Measurements from ENCODE around the gene ATP1A2.
"Not testable (repeated sequence)": the region's sequence is repeated elsewhere in the genome, so short reads cannot be mapped to it uniquely, and the experiment has no call there.

Gene ATP1A2

DNA sequence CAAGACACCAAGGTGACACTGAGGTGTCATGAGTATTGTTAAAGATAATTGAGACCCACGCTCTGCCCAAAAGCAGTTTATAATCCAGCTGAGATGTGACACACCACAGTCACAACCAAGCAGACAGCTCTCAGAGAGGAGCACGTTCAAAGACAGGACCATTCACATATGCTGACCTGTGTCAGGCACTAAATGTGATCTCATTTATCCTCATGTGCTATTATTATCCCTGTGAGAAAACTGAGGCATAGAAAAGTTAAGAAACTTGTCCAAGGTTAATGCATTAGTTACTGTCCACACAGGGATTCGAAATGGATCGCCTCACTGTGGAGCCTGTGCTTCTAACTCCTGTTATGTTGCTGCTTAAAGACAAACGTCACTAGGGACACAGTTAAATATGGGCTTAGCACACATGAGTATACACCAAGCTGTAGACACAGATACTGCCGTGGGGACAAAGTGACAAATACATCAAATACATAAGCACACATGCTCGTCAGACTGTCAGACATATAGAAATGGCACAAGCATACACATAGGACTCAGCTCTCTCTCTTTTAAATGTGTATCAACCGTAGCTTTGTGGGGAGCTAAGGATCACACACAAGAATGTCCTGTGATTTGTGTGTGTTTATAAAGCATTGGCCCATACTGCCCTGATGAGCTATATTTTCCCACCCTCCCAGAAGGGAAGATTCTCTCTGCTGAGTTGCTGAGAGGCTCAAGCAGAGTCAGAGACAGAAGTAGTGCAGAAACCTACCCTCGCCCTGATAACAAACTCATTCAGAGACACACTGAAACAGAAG, 13.6 kb upstream of the ATP1A2 start:
- no peak for DNase-seq

DNA sequence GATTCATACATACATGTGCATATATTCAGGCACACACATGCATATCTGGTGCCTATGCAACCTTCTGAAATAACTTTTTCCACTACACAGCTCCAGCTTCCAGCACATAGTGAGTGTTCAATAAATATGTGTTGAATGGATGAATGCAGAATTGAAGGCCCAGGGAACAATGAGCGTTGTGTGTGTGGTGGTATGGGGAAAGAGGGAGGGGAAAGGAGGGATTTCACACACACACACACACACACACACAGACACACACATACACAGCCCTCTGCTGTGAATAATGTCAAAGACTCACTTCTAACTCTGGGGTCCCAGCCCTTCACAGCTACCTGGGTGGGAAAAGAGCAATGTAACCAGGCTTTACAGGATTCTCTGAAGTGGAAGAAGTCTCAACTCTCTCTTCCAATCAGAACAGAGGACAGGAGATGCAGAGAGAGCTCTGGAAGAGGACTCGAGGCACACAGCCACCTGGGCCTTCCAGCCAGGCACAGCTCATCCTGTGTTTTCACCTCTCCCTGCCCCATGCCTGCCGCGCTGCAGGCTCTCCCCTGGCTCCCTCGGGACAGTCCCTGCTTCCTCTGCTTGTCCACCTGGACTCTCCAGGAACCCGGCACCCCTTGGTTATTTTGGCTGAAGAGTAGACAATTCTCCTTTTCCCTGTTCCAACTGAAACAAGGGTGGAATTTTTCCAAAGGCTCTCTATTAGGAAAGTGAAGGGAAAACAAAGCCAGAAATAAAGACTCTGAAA, 11.7 kb upstream of the ATP1A2 start:
- no peak for DNase-seq

DNA sequence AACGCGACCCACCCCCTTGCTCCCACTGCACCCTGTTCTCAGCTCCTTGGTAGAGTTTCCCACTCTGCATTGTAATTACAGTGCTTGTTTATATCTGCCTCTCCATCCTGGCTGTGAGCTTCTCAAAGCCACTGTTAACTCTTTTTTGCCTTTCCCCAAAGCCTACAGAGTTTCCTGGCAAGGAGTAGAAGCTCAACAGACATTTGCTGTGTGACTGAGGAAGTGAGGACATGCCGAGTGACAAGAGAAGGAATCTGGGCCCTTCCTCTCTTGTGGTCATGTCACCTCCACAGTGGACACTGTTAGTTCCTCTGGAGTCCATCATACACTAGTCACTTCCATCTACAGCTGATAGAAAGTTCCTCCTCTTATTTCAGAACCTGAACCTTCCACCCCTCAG, 11.1 kb upstream of the ATP1A2 start:
- no peak for DNase-seq

DNA sequence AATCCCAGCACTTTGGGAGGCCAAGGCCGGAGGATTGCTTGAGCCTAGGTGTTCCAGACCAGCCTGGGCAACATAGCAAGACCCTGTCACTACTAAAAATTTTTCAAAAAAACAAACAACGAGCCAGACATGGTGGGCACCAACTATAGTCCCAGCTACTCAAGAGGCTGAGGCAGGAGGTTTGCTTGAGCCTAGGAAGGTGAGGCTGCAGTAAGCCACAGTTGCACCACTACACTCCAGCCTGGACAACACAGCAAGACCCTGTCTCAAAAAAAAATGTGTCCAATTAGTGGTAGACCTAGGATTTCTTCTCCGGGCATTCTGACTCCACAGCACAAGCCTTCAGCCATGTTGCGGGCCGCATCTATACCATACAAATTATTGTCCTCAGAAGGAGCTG, 10.4 kb upstream of the ATP1A2 start:
- DNase-seq: no peak

DNA sequence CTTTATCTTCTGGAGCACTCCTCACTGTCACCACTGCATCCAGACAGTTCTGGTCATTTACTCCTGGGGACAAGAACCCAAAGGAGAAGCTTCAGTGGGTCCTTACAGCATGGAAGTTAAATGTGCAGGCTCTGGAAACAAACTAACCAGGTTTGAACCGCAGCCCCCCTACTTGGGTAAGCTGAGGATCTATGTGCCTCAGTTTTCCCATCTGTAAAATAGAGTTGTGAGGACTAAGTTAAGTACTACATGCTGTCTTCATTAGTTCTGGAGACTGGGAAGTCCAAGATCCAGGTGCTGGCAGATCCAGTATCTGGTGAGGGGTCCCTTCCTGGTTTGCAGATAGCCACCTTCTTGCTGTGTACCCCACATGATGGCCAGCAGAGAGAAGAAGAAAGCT, 8.0 kb upstream of the ATP1A2 start:
- no peak for DNase-seq

DNA sequence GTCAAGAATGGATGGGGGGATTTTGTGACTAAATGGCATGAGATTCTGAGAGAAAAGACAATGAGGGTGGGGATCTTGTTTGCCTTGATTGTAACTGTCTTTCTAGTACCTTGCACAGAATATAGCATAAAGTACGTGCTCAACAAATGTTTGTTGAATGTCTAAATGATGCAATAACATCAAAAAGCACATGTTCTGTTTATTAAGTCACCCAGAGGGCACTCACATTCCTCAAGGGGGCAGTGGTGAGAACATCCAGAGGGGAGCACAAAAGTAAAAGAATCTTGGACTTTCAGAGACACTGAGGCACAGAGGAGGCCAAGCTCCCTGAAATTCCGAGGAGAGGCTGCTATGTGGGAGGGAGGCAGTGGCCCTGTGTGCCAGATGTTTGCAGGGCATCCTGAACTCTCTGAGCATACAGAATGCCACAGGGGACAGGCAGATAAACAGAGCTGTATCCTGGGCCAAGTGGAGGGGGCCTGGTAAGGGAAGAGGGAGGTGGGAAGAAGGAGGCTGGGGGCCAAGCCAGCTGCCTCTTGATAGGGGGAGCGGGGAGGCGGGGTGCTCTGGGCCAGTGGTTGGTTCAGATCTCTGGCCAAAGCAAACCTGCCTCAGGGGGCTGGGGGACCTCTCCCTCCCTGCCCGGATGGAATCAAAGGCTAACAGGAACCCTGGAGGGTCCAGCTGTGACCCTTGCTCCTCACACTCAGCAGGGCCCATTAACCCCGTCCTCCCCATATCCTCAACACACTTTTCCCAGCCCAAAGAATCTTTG, 6.5 kb upstream of the ATP1A2 start:
- DNase-seq: no peak

DNA sequence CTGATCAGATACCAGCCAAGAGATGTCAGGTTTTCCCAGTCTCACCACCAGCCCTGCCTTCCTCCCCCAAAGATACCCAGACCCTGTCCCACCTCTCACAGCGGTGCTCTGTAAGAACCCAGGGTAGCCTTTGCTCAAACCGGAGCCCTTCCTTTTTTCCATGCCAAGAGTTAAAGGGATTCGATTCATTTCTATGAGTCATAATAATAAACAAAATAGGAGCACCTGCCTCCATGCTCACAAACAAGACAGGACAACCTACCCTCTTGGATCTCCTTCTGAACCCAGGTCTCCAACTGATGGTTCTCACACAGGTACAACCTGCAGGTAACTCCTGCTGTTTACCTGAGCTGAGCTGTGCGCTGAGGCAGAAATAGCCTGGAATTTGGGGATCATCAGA, 5.9 kb upstream of the ATP1A2 start:
- no peak for DNase-seq

DNA sequence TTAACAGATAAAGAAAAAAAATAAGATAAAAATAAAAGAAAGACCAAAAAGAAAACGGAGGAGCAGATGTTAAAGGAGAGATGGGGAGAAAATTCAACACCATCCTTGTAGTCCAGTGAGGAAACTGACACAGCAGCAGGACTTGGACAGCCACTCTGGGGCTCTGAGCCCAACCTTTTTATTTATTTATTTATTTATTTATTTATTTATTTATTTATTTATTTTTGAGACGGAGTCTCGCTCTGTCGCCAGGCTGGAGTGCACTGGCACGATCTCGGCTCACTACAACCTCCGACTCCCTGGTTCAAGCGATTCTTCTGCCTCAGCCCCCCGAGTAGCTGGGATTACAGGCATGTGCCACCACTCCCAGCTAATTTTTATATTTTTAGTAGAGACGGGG, 4.1 kb upstream of the ATP1A2 start:
- not testable (repeated sequence) for DNase-seq

DNA sequence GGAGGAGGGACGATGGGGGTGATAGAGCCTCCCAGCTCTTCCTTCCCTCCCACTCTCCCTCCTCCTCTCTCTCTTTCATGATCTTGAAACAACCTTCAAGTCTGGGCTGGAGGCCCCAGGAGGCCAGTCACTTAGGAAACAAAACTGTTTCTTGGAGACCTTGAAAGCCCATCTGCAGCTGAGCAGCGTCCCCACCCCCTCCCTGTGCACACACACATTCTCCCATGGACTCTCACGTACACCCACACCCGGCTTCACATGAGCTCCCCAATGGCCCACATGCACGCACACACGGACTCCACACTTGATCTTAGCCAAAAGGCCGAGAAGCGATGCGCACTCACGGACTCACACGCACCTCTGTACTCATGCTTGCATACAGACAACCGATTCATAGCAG, 3.2 kb upstream of the ATP1A2 start:
- no peak for DNase-seq

DNA sequence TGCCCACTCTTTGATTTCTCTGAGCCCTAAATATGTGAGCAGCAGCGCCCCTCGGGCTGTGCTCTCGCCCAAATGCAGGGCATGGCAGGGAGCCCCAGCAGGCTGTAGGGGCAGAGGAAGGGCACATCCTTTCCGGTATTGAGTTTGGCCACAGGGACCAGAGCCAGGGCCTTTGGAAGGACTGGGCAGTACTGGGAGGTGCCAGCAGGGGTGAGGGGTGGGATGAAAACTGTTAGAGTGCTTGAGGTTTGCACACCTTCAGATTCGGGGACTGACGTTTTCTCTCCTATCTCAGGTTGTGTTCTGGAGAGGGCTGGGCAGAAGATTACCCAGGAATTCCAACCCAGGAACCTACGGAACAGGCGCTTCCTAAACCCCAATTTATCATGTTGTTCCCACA, 2.2 kb upstream of the ATP1A2 start:
- DNase-seq: no peak

DNA sequence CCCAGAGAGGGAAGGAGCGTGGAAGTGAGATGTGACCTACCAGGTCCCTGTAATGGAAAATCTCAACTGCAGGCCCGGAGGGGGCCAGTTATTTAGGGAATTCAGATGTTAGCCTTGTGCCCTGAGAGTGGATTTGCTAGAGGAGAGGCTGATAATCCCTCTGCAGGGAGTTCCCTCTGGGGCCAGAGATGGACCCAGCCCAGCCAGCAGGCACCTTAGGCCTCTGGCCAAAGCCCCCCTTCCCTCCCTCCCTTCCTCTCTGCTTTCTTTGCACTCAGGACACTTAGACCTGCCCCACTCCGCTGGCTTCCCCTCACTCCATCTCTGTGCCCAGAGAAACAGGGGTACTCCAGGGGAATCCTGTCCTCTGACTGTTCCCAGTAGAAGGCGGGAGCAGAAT, 1.5 kb upstream of the ATP1A2 start:
- DNase-seq: no peak

DNA sequence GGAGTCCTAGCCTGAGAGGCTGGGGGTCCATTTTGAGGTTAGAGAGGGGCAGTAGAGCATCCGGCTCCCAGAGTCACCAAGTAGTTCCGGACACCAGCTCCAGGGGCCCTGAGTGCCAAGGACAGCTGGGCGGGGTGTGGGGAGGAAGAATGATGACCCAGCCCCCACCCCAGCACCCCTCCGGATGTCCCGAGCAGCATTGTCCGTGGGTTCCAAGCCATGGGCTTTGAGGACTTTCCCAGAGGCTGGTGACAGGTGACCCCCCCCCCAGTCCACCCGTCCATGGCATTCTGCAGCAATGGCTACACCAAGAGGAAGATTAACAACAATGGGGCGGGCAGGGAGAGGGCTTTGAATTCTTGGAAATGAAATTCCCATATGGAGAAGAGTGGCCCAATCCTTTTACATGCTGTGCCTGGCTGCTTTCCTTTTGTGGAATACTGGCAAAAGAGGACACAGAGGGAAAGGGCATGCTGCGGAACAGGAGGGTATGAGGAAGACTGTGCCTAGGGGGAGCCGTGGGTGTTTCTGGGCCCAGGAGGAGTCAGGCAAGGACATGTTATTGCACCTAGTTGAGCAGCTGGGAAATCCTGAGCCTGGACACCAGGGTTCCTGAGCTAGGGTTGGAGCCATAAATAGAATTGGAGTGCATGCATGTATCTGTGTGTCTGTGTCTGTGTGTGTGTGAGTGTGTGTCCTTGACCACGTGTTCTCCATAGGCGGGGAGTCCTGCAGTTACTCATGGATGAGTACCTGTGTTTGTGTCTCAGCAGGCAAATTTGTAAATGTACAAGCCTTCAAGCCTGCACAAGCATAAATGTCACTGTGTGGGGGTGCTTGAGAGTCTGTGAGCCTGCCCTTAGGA, 956 bp downstream of the ATP1A2 start:
- DNase-seq: no peak

DNA sequence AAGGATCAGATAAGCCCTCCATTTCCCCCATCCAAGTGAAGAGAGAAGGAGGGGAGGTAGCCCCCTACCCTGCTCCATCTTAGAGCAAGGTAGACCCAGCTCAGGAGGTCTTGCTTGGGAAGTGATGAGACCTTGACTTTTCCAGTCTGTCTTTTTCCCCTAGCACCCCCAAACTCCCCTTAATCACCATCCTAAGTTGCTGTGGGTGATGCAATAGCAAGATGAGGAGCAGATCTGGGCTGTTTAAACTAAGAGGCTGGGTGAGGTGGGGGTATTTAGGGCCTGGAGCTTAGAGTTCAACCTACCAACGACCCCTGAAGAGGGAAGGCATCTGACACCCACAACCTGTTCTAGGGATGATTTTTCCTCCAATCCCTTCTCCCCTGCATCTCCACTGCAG, 1.7 kb downstream of the ATP1A2 start:
- no peak for DNase-seq

DNA sequence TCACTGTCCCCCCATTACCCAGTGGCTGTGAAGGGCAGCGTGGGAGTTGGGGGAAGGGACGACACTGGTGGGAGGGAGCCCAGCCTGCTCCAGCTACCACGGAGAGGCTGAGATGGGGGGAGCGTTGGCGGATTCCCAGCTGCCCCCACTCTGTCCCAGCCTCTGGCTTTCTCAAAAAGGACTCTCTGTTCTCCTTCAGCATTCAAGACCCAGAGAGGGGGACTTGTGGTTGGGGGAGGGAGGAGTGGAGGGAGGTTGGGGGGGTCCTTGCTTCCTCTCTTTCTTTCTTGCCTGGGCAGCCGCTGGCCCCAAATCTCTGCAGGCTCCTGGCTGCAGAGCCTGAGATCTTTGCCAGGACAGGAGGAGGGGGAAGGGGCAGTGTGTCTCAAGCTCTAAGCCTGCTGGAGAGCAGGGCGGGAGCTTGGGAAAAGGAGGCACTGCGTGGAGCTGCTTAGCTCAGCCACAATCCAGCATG, 2.2 kb downstream of the ATP1A2 start:
- no peak for DNase-seq

DNA sequence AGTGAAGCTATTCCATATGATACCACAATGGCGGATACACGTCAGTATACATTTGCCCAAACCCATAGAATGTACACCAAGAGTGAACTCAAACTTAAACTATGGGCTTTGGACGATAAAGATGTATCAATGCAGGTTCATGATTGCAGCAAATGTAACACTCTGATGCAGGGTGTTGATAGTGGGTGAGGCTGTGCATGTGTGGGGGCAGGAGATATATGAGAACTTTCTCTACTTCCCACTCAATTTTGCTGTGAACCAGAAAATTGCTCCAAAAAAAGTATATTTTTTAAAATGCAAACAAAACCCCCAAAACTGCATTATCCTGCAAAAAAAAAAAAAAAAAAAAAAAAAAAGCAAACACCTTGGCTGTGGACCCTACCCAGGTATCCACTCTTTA, 3.4 kb downstream of the ATP1A2 start:
- no peak for DNase-seq

DNA sequence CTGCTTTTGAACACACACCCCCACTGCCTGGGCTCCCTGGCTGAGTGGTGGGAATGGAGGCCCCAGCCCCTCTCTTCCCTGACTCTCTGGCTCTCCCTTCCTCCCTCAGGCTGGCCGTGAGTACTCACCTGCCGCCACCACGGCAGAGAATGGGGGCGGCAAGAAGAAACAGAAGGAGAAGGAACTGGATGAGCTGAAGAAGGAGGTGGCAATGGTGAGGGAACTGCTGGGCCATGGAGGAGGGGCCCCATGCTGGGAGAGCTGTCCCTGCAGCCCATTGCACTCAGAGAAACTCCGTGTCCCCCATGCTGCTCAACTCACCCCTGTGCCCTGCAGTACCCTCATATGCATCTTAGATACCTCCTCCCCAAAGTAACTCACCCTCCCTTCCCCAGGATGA, 5.2 kb downstream of the ATP1A2 start:
- DNase-seq: no peak

DNA sequence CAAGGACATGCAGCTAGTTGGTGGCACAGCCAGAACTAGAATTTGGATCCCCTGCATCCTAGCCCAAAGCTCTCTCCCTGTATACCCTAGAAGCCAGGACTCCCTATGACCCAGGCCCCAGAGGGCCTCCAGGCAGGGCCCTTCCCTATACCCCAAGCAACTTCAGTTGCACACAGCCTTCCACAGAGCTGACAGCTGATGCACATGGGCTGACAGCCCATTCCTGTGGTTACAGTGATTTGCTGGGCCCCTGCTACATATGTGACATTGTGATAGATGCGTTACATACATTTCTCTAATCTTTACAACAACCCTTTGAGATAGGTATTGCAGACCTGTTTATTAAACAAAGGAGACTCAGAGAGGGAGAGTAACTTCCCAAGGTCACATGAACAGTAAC, 5.8 kb downstream of the ATP1A2 start:
- no peak for DNase-seq

DNA sequence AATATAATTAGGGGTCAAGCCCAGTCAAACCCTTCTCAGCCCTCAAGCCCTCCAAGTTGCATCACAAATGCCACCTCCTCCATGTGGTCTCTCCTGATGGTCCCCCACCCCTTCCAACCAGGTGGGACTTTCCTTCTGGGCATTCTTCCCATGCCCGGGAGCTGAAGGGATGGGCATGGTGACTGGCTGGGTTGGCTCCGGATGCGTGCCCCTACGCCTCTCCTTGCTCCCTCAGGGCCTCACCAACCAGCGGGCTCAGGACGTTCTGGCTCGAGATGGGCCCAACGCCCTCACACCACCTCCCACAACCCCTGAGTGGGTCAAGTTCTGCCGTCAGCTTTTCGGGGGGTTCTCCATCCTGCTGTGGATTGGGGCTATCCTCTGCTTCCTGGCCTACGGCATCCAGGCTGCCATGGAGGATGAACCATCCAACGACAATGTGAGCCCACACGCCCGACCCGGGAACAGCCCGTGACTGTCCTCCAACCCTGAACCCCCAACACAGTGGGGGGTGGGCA, 7.5 kb downstream of the ATP1A2 start:
- no peak for DNase-seq

DNA sequence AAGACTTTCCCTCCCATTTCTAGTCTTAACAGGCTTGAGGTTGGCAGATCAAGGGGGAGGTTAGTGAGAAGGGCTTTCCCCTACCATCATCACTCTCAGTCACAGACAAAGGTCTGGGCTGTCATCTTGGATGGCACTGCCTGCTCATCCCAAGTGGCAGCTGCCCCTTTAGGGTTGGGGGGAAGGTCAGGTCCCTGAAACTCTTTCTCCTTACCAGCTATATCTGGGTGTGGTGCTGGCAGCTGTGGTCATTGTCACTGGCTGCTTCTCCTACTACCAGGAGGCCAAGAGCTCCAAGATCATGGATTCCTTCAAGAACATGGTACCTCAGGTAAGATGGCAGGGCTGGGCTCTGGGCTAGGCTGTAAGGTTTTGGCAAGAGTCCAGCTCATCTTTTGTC, 8.2 kb downstream of the ATP1A2 start:
- no peak for DNase-seq

DNA sequence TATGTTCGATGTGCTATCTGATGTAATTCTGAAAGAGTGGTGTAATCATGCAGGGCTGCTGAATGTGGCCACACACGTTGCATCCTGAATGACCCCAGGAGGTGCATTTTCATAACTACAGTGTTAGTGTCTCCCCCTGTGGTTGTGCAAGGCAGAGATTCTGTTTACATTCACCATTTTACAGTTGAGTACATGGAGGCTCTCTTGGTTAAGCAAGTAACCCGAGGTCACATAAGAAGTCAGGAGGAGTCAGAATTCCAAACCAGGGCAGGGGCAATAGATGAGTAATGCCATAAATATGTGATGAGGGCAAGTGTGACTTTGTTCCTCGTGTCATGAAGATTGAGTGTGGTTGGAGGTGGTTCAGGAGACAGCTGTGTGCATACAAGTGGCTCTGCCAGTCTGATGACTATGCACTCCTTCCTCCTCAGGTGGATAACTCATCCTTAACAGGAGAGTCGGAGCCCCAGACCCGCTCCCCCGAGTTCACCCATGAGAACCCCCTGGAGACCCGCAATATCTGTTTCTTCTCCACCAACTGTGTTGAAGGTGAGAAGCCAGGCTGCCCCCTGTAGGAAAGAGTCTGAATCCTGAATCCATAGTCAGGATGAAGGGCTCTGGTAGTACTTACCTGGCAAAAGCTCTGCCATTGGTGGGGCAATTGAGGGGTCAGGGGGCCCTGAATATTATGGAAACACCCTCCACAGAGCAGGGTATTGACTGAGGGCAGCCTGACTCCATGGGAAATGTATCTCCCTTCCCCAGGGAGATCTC, 9.3 kb downstream of the ATP1A2 start:
- no peak for DNase-seq

DNA sequence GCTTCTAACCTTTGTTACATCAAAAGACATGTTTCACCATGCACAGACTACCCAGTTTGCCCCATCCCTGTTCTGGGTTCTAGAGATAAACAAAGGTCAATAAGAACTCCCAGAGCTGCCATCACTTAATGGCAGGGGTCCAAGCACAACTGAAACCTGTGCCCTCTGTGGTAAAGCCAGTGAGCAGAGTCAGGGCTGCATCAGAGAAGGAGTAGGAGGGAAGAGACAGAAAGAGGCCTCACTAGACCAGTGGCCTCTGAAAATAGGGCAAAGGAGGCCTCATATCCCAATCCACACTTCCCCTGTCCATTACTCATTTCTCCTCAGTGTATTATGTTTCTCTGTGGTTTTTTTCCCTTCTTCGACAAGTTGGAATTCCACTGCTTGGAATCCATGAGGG, 10.2 kb downstream of the ATP1A2 start:
- no peak for DNase-seq

DNA sequence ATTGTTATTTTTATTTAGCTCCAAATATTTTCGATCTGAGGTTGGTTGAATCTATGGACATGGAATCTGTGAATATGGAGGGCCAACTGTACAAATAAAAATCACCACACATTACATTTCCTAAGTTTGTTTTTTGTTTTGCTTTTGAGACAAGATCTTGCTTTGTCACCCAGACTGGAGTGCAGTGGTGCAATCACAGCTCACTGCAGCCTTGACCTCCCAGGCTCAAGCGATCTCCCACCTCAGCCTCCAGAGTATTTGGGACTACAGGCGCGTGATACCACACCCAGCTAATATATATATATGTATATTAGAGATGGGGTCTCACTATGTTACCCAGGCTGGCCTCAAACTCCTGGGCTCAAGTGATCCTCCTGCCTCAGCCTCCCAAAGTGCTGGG, 10.8 kb downstream of the ATP1A2 start:
- not testable (repeated sequence) for DNase-seq

Data from NK-92 treated with Interleukin-12 subunit alpha and Interleukin-12 subunit beta, amount 100 ng/mL, for 24 hours (cell line).